Left renal pelvis (tissue), 4 donors: Measurements from ENCODE around the gene NRG3. TPM values are rescaled to one million over a fixed set of nuclear protein-coding genes. Genes with fewer than 3 reads are reported as not detected.

ENCODE experiments used
- DNase-seq, 4 donors: peaks; one replicate each; pipeline ENCODE4 v3.0.0-alpha.2; 2013; ENCODE audit warnings: low read depth in 4 of 4, low spot score in 3 of 4
- polyA plus RNA-seq, 4 donors: library from polyadenylated mRNA; unstranded; fragments of 120-200 nt; gene quantifications; one replicate each; pipeline ENCODE4 v1.2.1, GENCODE V29; 2013; ENCODE audit not compliant: insufficient read length in 4 of 4

Gene NRG3
- polyA plus RNA-seq, 4 donors = 3.9 to 14.2 (median 12.2) TPM

GRCh38 chr10:81882011-81882410, 7.0 kb downstream of the NRG3 start:
- no peak for DNase-seq

GRCh38 chr10:81884856-81885255, 9.9 kb downstream of the NRG3 start:
- DNase-seq = no peak

- DNase-seq = no peak
Observed at GRCh38 chr10:81885491-81885890, 10.5 kb downstream of the NRG3 start.

GRCh38 chr10:81886939-81887338, 11.9 kb downstream of the NRG3 start:
- no peak for DNase-seq

- no peak for DNase-seq
Observed at GRCh38 chr10:81889181-81889769, 14.3 kb downstream of the NRG3 start.

- DNase-seq = no peak
Observed at GRCh38 chr10:81894616-81895015, 19.6 kb downstream of the NRG3 start.

- no peak for DNase-seq
Observed at GRCh38 chr10:81898518-81898917, 23.5 kb downstream of the NRG3 start.

GRCh38 chr10:81900989-81901388, 26.0 kb downstream of the NRG3 start:
- DNase-seq = no peak

GRCh38 chr10:81903472-81903871, 28.5 kb downstream of the NRG3 start:
- DNase-seq = no peak

- no peak for DNase-seq
Observed at GRCh38 chr10:81905161-81905560, 30.2 kb downstream of the NRG3 start.

- DNase-seq = no peak
Observed at GRCh38 chr10:81909453-81909852, 34.5 kb downstream of the NRG3 start.

- DNase-seq = no peak
Observed at GRCh38 chr10:81911328-81911727, 36.3 kb downstream of the NRG3 start.

- DNase-seq = no peak
Observed at GRCh38 chr10:81914736-81915503, 39.9 kb downstream of the NRG3 start.

- DNase-seq = no peak
Observed at GRCh38 chr10:81915504-81915897, 40.5 kb downstream of the NRG3 start.

- no peak for DNase-seq
Observed at GRCh38 chr10:81917666-81918065, 42.7 kb downstream of the NRG3 start.

GRCh38 chr10:81918766-81919165, 43.8 kb downstream of the NRG3 start:
- no peak for DNase-seq

- DNase-seq = no peak
Observed at GRCh38 chr10:81920213-81920829, 45.3 kb downstream of the NRG3 start.

GRCh38 chr10:81928119-81928518, 53.1 kb downstream of the NRG3 start:
- no peak for DNase-seq

- DNase-seq = no peak
Observed at GRCh38 chr10:81943583-81943982, 68.6 kb downstream of the NRG3 start.

- no peak for DNase-seq
Observed at GRCh38 chr10:81944609-81945008, 69.6 kb downstream of the NRG3 start.

- DNase-seq = no peak
Observed at GRCh38 chr10:81949283-81949682, 74.3 kb downstream of the NRG3 start.

- DNase-seq = no peak
Observed at GRCh38 chr10:81950358-81950757, 75.4 kb downstream of the NRG3 start.
